OCI-LY7 (cell line): ENCODE data around the gene PPP1R12C.

ENCODE experiments used
- CTCF ChIP-seq: fragments of 200-600 bp; sonication (generic); conservative IDR thresholded peaks from 2 replicates; pipeline ENCODE4 v1.5.1; 2014; ENCODE audit warnings: mild to moderate bottlenecking, antibody characterized with exemption, low read length, moderate library complexity, mixed read lengths
- EZH2phosphoT487 ChIP-seq: fragments of 200-600 bp; sonication (generic); IDR thresholded peaks from 2 replicates; pipeline ENCODE4 v1.6.1; 2018; ENCODE audit warnings: low read depth, borderline replicate concordance, mild to moderate bottlenecking, mixed run types, antibody characterized with exemption, low read length, moderate library complexity, mixed read lengths

GRCh38 chr19:55071129-55071502 lies 46.3 kb downstream of the PPP1R12C start:
- TF ChIP-seq CTCF (no peak), EZH2phosphoT487 (no peak)
